ENCODE results near the gene ZNF625.

Gene ZNF625

DNA sequence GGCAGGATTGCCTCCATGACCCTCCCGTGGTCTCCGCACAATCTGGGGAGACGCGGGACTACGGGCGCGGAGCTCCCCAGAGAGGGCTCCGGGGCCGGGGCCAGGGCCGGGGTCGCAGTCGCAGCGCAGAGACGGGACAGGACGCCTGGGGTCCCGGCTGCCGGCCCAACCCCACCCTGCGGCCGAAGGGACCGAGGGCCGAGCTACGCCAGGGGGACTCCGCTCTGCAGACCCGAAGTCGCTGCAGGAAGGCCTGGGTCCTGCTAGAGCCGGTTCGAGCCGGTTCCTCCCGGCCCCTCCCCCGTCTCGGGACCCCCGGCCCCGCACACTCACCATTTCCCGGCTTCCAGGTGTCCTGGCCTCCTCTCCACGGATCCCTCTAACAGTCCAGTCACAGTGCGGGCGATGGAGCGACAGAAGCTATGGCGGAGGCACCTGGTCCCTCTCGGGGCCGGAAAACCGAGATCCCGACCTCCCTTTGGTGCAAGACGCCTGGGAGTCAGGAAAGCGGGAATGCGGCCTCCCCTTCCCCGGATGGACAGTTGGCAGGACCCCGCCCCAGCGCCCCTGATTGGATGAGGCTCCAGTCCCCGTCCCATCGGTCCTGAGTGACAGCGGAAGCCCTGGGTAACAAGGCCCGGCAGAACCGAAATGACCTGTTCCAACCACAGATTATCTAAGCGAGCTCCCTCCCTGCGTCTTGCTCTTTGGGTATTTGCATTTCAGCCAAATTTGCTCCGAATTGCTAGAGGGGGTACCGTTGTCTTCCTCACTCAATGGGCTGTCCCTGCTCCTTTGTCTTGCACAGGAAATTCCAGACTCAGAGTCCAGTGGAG lies at the start of gene ZNF625:
Gene ZNF625, minus strand, starts transcription at position 512 of the 836 bp plus-strand sequence. Its CDS starts 176 bp downstream, at position 336.
- DNase-seq = peak; percentile 57

DNA sequence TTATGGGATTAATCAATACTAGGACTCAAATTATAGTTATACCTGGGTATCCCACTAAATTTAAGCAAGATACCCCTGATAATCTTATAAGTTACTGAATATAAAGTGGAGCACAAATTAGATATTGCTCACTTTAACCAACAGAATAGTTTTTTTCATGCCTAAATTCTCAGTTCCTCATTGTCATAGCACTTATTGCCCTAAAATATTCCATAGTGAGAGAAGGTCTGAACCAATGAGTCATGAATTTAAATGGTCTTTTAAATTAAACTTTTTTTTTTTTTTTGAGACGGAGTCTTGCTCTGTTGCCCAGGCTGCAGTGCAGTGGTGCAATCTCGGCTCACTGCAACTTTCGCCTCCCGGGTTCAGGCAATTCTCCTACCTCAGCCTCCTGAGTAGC lies 48.8 kb upstream of the ZNF625 start:
- no peak for DNase-seq

DNA sequence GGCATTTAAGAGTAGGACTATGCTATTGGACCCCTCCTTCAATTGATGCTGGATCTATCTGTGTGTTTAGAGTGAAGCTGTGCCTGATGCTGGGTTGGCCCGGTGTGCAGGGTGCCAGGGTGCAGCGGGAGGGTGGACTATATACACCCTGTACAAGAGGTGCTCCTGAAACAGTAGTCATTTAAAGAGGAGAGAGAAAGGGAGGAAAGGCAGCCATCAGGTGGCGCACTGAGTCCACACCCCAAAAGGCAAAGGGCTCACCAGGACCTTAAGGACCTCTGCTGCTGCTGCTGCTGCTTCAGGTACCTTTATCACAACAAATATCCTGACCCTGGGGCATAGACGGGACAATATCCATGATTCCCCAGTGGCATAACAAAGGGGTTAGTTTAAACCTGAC lies 45.7 kb upstream of the ZNF625 start:
- DNase-seq = peak; percentile 5

DNA sequence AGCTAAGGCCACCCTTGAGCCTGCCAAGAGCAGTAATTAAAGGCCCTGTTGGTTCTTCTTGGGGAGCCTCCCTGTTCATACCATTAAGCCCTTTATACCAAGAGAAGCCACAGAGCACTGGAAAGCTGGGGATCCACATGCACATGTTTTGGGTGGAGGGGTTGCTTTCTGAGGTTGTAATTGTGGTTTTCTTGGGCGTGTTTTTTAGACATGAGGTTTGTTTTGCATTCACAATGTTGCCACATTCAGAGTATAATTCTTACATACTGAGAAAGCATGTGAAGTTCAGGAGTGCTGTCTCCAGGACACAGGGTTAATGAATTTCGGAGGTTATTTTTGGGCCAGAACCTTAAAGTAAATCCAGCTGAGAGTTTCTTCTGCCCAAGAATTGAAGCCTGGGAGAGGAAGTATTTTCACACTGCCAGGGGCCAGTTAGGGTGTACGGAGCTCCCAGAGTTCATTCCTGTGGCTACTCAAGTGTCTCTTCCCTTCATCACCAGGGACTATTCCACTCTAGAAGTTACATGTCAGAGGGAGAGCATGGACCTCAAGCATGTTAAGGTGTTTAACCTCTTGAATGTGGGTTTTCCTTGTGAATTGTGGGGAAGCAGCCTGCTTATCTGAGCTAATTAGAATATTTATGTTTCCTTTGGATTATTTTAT lies 43.4 kb upstream of the ZNF625 start:
- no peak for DNase-seq

DNA sequence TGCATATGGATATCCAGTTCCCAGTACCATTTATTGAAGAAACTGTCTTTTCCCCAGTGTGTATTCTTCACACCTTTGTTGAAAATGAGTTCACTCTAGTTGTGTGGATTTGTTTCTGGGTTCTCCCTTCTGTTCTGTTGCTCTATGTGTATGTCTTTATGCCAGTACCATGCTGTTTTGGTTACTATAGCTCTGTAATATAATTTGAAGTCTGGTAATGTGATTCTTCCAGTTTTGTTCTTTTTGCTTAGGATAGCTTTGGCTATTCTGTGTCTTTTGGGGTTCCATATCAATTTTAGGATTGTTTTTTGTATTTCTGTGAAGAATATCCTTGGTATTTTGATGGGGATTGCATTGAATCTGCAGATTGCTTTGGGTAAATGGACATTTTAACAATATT lies 41.6 kb upstream of the ZNF625 start:
- DNase-seq = no peak

DNA sequence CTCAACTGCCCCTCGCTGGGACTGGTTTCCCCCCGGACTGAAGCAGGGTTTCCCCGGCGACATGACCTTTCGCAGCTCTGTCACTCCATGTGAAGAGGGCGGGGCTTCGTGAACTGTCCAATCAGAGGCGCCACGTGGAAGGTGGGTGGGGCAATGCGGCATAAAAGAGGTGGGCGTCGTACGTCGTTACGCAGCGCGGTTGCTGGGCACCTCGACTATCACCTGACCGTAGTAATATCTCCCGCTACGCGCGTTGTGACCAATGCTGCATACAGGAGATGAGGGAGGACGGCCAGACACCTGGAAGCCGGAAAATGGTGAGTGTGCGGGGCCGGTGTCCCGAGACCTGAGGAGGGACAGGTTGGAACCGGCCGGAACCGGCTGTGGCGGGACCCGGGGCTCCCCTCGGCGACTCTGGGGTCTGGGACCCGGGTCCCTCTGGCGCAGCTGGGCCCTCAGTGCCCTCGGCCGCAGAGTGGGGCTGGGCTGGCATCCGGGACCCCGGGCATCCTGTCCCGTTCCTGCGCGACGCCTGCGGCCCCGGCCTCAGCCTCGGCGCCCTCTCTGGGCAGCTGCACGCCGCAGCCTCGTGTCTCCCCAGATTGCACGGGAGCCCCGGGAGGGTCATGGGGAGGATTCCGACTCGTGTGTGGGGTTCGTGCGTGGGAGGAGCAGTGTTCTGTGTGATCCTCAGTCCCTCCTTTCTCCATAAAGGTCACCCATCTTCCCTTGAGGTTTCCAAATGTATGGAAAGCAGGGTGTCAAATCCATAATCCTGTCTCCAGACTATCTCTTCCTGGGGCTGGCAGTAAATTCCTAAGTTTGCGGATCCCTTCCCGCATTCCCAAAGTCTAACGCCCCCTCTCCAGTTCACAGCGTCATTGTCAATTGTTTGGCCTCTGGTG lies 38.5 kb upstream of the ZNF625 start:
- DNase-seq = peak; percentile 6

DNA sequence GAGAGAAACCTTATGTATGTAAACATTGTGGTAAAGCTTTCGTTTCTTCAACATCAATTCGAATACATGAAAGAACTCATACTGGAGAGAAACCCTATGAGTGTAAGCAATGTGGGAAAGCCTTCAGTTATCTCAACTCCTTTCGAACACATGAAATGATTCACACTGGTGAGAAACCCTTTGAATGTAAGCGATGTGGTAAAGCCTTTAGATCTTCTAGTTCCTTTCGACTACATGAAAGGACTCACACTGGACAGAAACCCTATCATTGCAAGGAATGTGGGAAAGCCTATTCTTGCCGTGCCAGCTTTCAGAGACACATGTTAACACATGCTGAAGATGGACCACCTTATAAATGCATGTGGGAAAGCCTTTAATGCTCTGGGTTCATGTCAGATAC lies 31.1 kb upstream of the ZNF625 start:
- DNase-seq = no peak

DNA sequence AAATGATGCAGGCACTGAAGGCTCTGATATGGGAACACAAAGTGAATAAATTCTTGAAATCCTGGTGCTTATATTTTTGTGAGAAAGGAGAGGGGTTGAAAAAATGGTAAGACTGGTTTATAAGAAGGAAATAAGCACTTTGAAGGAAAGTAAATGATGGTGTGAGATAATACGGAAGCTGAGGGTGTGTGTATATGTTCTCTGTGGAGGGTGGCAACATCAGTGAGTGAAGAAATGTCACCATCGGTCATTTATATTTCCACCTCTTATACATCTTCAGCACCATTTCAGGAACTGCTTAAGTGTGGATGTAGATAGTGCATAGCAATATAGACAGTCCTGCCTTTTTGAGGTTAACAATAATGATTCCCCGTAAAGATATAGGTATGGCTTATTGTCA lies 23.8 kb upstream of the ZNF625 start:
- DNase-seq = no peak

DNA sequence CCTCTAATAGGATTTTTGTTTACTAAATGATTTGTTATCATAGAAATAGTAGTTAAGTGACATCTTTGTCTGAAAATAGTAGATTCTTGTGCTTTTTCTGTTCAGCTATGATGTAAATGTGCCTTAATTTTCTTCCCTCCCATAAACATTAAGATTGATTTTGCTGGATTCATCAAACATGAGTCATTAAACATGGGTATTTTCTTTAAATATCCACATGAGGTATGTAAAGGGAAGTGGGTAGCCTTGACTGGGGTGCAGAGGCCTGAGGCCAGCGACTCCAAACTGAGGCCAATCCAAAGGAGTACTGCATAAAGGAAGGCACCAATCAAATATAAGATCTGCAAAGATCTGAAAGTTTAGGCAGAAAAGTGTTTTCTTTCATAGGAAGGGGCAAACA lies 10.1 kb upstream of the ZNF625 start:
- no peak for DNase-seq

DNA sequence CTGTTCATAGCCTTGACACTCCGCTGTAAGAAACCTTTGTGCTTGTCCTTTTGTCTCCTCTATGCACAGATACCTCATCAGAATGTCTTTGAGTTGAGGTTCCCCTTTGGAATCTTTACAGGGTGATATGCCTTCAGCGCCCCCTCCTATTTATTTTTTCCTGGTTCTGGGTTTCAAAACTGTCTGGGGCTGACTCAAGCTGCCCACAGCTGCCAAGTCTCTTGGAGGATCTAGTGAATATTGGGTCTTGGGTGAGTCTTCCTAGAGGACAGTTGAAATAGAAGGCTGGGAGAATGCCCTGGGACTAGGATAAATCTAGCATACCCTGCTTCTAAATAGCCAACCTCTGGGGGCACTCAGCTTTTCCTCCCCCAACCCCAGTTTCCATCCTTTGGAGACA lies 7.3 kb upstream of the ZNF625 start:
- DNase-seq = no peak

DNA sequence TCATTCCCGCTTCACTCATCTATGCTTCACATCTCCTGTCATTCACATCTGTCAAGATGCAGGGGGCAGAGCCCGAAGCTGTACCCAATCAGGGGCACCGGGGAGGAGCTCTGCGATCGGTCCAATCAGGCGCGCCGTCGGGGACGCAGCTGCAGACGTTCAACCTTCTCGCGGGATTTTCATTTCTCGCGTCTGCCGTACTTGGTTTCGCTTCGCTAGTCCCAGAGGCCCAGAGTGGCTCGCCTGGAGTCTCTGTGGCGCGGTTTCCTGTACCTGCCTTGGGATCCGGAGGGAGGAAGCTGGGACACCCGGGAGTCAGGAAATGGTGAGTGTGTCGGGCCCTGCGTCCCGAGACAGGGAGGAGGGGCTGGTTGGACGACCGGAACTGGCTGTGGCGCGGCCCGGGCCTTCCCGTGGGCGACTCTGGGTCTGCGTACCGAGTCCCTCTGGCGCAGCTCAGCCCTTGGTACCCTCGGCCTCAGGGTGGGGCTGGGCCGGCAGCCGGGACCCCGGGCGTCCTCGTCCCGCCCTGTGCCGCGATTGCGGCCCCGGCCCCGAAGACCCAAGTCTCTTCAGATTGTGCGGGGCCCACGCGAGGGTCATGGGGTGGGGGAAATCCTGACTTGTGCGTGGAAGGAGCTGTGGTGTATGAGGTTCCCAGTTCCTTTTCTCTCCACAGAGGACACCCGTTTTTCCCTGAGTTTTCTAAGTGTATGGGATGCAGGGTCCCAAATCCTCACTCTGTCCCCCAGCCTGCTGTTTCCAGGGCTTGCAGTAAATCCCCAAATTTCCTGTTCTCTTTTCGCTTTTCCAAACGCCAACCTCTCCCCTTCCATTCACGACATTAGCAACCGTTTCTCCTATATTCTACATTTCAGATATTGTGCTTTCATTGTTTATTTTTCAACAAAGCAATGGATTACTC lies 6.6 kb upstream of the ZNF625 start, which contains the start of gene ZNF136:
Gene ZNF136, plus strand, starts transcription at position 215 of the 925 bp plus-strand sequence. Its CDS starts 108 bp downstream, at position 323.
- DNase-seq = peak; percentile 94

DNA sequence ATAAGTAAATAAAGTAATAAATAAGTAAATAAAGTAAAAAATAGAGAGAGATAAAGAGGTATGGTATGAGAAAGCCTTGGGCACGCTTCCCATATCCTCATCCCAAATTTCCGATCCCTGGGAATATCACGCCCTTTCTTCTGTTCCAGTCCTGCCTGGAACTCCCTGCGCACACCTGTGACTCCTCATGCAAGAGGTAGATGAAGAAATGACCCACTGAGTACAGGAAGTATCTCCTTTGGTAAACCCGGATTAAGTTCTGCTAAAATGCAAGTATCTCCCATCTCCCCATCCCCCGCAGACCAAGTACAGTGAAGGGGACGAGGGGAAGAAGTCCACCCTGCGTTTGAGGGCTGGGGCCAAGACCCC lies 6.0 kb upstream of the ZNF625 start:
- no peak for DNase-seq

DNA sequence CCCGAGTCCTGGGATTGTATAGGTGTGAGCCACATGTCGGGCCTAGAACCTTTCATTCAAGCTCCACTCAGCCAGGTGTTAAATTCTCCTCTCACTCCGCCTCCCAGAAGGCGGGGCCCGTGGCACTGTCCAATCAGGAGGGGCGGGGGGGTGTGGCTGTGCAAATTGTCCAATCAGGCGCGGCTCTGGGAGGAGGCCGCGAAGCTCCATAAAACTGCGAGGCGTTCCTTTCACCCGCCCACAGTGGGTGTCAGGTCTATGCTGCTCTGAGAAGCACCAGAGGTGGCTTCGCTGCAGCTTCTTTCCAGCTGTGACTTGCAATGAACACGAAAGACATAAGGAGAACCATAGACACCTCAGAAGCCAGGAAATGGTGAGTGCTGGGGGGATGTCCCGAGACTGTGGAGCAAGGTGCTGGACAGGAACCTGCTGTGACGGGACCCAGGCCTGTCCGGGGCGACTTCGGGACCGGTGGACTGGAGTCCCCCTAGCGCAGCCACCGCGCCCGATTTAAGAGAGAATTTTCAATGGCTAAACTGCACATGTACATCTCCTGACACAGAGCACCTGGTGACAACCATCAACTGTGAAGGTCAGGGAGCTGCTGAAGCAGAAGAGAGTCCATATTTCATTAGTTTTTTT lies 3.4 kb upstream of the ZNF625 start:
- no peak for DNase-seq

DNA sequence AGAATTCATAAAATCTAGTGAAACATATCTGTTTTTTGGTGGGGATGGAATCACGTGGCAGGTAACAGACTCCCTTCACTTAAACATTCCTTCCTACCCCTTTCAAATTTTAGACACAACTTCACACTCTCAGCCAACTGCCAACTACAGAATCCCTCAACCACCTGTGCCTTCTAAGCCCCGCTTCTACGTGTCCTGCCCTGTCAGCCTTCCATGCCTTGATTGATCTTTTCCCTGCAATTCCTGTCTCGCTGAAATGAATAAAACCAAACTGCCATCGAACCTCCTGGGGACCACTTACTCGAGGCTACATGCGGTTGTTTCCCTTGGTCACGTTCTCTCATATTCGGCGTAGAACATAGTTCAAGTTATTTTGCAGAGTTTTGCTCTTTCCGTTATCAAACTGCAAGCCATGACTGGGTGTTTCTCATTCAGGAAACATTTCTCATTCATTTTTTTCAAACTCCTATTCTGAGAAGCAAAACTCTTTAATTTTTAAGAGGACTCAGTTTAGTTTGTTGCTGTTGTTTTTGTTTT lies 1.1 kb downstream of the ZNF625 start:
- DNase-seq = no peak

DNA sequence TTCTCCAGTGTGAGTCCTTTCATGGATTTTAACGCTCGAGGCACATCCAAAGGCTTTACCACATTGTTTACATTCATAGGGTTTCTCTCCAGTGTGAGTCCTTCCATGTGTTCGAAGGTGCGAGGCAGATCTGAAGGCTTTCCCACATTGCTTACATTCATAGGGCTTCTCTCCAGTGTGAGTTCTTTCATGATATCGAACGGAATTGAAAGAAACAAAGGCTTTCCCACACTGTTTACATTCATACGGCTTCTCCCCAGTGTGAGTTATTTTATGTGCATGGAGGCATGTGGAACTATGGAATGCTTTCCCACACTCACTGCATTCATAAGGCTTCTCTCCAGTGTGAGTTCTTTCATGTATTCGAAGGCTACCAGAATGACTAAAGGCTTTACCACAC lies 11.2 kb downstream of the ZNF625 start:
- no peak for DNase-seq

DNA sequence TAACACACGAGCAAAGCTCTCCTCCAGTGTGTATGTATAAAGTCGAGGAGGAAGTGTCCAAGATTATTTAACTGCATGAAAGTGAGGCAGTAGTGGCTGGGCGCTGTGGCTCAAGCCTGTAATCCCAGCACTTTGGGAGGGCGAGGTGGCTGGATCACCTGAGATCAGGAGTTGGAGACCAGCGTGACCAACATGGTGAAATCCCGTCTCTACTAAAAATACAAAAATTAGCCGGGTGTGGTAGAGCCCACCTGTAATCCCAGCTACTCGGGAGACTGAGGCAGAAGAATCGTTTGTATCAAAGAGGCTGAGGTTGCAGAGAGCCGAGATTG lies 15.2 kb downstream of the ZNF625 start:
- DNase-seq = no peak

DNA sequence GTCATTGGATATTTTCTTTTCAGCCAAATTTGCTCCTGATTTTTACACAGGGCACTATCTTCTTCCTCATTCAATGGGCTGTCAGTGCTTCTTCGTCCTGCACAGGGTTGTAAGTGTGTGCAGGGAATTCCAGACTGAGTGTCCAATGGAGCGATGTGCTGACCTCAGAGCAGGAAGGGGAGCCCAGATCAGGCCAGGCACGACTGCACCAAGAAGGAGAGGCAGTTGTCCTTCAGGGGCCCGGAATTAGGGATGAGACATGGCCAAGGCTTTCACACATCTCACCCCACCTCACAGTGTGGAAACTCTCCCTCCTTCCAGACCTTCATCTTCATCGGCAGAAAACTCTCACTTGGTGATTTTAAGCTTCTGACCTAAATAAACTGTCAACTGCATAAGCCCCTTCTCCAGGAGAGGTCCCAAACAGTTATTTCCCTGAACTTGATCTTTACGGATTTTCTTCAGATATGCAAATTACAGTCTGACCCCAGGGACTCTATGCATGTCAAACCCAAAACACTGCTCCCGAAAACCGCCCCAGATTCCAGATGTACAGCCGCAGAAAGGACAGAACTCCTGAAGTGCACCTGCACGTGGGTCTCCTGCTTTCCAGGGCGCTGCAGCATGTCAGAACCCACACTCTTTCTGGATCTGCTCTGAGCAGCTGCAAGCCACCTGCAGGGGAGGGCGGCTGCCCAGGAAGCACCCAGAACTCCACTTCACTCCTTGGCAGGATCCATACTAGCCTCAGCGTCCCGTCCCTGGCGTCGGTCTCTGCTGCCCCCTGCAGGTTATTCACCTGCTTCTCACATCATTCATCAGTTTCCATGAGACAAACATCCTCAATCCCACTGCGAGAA lies 15.8 kb downstream of the ZNF625 start:
- peak; percentile 81 for DNase-seq

DNA sequence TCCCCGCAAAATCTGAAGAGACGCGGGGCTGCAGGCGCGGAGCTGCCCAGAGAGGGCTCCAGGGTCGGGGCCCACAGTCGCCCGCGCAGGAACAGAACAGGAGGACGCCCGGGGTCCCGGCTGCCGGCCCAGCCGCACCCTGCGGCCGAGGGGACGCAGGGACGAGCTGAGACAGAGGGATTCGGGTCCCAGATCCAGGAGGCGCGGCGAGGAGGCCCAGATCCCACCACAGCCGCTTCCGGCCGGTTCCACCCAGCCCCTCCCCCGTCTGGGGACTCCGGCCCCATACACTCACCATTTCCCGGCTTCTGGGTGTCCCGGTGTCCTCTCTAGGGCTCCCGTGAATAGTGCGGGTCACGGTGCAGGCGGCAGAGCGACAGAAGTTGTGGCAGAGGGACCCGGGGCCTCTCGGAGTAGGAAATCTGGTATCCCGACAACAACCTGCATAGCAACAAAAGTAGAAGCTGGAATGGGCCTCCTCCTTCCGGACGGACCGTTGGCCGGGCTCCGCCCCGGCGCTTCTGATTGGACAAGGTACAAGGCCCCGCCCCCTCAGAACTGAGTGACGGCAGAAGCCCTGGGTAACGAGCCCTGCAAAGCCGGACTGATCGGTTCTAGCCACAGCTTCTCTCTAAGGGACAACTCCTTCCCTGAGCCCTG lies 16.5 kb downstream of the ZNF625 start, which contains the start of gene ZNF20:
Gene ZNF20, minus strand, starts transcription at position 466 of the 660 bp plus-strand sequence. Its CDS starts 168 bp downstream, at position 298.
- peak; percentile 91 for DNase-seq

DNA sequence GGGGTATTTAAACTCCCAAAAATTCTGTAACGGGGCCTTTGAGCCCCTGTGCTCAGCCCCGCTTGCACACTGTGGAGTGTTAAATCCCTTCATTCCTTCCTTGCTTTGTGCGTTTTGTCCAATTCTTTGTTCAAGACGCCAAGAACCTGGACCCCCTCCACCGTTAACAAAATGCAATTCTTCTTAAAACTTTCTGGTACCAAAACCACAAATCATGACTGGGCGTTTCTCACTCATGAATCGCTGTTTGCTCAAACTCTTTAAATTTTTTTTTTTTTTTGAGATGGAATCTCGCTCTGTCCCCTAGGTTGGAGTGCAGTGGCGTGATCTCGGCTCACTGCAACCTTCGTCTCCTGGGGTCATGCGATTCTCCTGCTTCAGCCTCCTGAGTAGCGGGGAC lies 17.3 kb downstream of the ZNF625 start:
- DNase-seq = no peak
